HPDE6-E6E7 (cell line): ENCODE measurements around the gene GCNA.

Experiments used
- DNase-seq: peaks from one replicate; pipeline ENCODE4 v3.0.0; 2011; ENCODE audit warnings: missing footprints; ENCODE audit errors: extremely low spot score

GCNA gene, protein sequence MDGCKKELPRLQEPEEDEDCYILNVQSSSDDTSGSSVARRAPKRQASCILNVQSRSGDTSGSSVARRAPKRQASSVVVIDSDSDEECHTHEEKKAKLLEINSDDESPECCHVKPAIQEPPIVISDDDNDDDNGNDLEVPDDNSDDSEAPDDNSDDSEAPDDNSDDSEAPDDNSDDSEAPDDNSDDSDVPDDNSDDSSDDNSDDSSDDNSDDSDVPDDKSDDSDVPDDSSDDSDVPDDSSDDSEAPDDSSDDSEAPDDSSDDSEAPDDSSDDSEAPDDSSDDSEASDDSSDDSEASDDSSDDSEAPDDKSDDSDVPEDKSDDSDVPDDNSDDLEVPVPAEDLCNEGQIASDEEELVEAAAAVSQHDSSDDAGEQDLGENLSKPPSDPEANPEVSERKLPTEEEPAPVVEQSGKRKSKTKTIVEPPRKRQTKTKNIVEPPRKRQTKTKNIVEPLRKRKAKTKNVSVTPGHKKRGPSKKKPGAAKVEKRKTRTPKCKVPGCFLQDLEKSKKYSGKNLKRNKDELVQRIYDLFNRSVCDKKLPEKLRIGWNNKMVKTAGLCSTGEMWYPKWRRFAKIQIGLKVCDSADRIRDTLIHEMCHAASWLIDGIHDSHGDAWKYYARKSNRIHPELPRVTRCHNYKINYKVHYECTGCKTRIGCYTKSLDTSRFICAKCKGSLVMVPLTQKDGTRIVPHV

DNA sequence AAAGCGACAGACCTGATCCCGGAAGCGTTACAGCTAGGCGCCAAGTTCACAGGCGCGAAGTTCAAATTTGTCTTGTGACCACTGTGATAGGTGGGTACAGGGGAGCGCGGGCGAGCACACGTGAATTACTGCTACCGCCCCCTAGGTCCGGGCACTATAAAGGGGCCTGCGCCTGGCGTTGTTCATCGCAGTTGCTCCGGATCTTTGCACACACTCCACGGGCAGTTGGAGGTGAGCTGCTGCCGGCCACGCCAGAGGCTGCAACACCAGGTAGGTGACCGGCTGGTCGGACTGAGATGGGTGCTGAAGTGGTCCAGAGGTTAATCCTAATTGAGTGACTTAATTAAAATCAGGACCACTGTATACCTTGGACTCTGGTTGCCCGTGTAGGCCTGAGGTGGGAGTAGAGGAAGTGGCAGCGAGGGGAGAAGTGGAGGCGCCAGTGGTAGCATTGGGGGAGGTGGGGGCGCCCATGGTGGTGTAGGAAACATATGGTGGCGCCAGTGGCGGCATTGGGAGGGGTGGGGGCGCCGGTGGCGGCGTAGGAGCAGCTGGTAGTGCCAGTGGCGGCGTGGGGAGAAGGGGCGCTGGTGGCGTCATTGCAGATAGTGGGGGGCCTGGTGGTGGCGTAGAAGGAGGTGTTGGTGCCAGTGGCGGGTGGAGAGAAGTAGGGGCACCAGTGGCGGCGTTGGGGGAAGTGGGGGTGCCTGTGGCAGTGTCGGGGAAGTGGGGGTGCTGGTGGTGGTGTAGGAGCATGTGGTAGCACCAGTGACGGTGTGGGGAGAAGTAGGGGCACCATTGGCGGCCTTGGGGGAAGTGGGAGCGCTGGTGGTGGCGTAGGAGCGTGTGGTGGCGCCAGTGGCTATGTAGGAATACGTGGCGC is at the start of gene GCNA:
TSS of gene GCNA (plus strand) at position 185 of the 883 bp plus-strand sequence. CDS start 2,385 bp downstream, outside the sequence.
- no peak for DNase-seq

DNA sequence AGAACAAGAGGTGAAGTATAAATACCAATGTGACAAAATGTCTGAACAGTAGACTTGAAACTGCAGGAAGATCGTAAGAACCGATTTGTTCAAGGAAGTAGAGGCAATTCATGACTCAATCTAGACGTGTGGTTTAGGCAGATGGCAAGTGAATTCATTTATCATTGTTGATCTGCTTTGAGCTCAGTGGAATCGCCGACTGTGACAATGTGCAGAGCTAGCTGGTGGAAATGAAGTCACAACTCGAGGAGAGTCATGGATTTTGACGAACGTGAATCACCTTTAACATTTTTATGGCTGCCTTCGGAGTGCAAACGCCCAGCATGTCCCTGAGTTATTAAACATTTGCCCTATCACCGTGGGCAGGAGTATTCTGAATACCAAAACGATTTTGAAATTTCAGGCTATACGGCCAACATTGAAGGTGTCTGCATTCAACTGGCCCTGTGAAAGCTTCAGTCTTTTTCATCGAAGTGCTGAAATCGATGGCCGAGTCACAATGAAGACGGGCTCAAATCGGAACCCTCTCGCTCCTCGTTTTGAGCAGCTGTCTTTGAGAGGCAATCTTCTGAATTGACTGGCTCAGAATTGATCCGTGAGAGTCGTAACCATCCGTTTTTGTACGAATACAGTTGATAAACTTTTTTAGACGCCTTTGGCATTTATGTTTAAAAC is 46.0 kb upstream of the GCNA start:
- no peak for DNase-seq

GRCh38 chrX:71532753-71533425 is 45.3 kb upstream of the GCNA start, which contains the start of gene OGT:
Gene OGT, plus strand, starts transcription at chrX:71533104. Its CDS starts 196 bp downstream, at chrX:71533300.
- peak; percentile 71 for DNase-seq

- DNase-seq, result no peak
Observed at GRCh38 chrX:71533516-71533850, 44.8 kb upstream of the GCNA start.

DNA sequence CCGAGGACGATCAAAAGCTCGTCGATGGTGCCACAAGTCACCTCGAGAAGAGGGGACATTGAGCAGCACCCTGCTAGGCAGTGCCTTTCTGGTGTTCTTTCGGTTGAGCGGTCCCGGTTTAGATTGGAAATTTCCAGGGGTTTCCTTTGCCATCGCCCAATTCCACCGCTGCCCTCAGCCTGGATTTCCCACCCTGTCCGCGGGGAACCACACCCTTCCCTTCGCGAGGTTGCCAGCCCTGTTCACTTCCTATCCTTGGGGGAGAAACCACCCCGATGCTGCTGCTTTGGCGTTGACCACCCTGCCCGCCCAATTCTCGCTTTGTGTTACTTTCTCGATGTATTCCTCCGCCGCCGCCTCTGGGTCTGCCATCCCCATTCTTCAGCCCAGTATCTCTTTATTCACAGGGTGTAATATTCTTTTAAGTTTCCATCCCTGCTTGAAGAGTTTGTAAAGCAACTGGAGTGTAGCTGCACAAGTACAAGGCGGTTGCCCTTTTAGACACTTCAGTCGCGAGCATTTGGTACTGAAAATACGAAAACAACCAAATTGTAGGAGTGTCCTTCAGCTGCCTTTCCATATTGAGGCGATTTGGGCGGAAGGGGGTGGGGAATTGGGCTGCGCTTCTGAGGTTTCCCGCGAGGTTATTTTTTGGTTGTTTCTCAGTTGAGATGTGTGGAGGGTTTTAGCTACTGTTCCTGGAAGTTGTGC is 44.2 kb upstream of the GCNA start:
- DNase-seq, result no peak

DNA sequence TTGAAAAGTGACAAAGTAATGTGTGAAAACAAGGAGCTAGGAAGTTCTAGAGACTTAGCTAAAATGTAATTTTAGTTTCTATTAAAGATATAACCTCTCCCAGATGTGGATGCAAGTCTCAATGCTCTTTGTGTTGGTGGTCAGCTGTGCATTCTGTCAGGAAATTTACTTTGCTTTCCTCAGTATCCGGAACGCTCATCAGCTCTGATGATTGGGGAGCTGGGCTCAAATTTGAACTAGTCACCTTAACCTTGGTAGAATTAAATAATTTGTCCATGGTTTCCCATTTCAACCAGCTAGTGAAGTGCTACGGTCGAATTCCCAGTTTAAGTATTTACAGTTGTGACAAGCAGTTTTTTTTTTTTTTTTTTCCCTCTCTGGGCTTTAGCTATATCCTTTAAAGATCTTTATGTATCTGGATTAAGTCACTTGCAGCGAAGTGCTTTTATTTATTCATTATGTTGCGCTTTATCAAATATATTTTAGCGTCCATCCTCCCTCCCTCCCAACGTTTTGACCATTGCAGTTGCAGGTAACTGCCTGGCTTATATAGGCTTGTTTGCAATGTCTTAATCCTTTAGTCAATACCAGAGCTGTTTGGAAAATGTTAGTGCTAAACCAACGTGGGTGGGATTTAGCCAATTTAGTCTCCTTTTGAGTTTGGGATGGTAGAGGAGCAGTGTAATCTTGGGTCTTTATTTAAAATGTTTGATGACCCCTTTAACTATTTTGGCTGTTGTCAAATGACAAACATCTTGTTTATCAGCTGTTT is 43.3 kb upstream of the GCNA start:
- DNase-seq, result no peak

DNA sequence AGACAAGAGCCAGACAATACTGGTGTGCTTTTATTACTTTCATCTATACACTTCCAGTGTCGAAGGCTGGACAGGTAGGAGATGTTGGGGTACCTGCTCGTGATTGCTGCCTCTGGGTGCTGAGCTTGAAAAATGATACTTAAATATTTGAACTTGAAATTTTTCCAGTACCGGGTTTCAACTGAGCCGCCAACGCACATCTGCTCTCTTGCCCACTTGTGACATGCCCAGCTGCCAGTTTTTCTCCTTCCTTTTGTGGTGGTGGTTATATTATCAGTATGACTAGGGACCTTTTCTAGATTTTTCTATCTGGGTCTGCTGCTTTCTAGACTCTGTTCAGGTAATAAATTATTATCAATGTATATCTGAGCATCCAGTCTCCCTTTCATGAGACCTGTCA is 42.0 kb upstream of the GCNA start:
- DNase-seq, result no peak

DNA sequence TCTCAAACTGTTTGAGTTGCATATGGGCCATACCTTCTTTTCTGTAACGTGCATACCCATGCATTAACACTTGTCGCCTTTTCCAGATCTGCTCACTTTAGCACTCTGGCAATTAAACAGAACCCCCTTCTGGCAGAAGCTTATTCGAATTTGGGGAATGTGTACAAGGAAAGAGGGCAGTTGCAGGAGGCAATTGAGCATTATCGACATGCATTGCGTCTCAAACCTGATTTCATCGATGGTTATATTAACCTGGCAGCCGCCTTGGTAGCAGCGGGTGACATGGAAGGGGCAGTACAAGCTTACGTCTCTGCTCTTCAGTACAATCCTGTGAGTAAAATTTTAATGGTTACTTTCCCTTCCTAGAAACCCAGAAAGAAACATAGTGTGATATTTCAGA is 40.5 kb upstream of the GCNA start:
- no peak for DNase-seq

- no peak for DNase-seq
Observed at GRCh38 chrX:71540801-71541200, 37.4 kb upstream of the GCNA start.

DNA sequence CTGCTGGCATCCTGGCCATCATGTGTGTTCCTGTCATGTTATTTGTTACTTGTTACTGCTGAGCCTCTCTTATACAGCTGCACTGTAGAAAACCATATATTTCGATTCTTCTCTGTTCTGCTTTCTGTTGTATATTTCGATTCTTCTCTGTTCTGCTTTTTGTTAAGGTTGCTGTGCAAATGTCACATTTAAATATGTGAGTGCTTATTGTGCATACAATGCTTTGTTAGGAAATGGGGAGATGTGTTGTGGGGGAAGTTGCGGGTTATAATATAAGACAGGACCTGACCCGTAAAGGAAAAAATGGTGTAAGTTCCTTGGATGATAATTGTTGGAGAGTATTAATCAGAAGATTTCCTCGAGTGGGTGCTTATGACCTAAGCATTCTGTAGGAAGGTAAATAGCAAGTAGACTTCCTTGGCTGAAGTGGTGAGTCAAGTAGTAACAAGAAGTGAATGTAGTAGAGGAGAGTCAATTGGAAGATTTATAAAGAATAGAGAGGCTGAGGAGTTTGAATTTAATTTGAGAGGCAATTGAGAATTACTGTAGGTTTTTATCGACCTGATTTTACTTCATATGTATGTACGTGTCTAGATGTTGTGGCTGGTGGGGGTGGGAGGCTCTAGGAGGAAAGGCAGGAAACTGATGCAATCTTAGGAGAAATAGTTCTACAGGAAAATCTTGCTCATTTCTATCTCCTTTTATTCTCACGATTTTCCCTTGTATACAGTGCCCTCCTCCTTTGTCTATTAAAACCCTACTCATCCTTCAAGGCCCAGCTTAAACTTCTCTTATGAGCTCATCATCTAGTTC is 36.8 kb upstream of the GCNA start:
- DNase-seq, result no peak

GRCh38 chrX:71542411-71542810 is 35.8 kb upstream of the GCNA start:
- DNase-seq, result no peak

DNA sequence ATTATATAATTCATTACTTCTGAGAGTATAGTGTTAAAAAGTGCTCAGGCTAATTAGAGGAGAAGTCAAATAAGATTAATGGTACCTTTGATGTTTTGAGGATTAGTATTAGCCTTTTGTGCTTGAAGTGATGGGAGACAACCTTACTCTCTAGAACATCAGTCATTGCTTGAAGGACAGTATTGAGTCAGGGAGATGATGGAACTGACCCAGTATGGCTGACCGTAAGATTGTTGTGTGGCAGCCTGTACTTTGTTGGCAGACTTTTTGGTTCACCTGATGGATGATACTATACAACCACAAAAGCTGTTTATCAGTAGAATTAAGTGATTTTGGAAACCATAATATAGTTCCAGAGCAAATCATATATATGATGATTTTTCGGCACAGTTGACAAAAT is 35.4 kb upstream of the GCNA start:
- DNase-seq, result no peak

- peak; percentile 52 for DNase-seq
Observed at GRCh38 chrX:71543316-71543715, 34.9 kb upstream of the GCNA start.

DNA sequence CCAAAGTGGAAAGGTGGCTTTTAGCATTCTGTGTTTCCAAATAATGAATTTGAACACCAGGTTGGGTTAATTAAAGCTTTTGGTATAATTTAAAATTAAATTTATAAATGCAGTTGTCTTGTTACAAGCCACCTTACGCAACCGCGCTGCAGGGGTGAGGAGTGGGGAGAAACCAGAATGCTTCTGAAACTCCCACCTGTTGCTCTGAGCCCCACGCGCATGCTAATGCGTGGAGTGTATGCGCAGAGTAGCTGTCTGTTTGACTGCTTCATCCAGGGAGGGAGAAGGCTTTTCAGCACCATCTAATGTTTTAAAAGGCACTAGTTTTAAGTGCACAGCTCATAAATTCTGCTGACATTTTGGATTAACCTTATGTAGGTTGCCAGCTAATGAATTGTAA is 32.9 kb upstream of the GCNA start:
- DNase-seq, result no peak

GRCh38 chrX:71546879-71547278 is 31.4 kb upstream of the GCNA start:
- no peak for DNase-seq

DNA sequence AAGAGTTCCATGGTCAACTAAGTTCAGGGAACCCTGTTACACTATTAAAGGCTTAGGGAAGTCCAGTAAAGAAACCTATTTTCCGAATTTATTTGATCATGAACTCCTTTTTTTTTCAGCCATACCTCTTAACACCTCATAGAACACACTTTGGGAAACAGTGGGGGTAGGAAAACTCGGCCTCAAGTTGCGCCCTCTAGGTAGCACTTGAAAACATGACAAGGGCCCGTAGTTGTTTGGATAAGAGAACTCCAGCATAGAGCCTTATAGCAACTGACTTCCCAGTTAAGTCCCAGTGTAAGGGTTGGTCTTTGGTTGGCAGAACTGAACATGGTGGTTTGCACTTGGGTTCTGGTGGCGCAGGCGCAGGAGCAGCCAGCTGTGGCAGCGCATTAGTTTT is 30.9 kb upstream of the GCNA start:
- DNase-seq, result no peak

DNA sequence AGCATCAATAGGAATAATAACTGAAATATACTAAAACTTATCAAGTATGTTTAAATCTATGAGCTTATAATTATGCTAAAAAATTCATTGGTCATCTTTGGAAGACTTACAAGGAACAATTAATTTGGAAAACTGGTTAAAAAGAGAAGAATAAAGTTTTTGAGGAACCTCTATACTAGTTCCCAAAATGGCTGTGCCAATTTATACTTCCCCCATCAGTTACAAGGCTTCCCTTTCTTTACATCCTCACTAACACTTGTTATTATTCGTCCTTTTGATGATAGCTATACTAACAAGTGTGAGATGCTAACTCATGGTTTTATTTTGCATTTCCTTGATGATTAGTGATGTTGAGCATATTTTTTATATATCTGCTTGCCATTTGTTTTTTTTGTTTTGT is 28.3 kb upstream of the GCNA start:
- DNase-seq, result no peak

GRCh38 chrX:71550578-71550977 is 27.7 kb upstream of the GCNA start:
- no peak for DNase-seq

DNA sequence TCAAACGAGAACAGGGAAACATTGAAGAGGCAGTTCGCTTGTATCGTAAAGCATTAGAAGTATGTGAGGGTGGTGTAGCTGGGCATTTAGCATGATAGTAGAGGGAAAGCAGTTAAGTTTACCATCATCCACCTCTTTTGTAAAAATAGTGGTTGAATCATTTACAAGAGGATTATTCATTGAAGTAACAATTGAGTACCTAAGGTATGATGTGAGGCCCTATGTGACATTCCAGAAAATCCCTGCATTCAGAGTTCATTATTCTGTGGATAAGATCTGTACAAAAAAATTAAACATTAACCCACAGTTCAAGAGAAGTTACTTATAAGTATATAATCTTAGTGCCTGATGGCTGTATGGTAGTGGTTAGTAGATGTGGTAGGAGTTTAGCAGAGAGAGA is 22.2 kb upstream of the GCNA start:
- no peak for DNase-seq
